Fibroblast of lung (primary cell): ENCODE data around the gene RAP1GAP2. TPM values are rescaled to one million over a fixed set of nuclear protein-coding genes. Genes with fewer than 3 reads are reported as not detected.
A peak's percentile ranks its signal among the peaks of the same experiment; 100 is the strongest.

Experiments used
- DNase-seq, 2 donors: peaks; one replicate each; pipeline versions ENCODE4 v3.0.0 to v3.0.0-alpha.2; 2010; ENCODE audit warnings: low read depth in 2 of 2
- H2AFZ ChIP-seq: 2 replicates; pipeline ENCODE4 v1.5.1; 2012; ENCODE audit warnings: low read length, control low read depth, inconsistent platforms
- H3K27ac ChIP-seq: 2 replicates; pipeline ENCODE4 v1.5.1; 2011; ENCODE audit warnings: low read length, control low read depth; ENCODE audit not compliant: insufficient read depth
- H3K27me3 ChIP-seq: 2 replicates; pipeline ENCODE4 v1.5.1; 2011; ENCODE audit warnings: mild to moderate bottlenecking, low read length; ENCODE audit not compliant: control insufficient read depth, insufficient read depth
- H3K36me3 ChIP-seq: 2 replicates; pipeline ENCODE4 v1.5.1; 2011; ENCODE audit warnings: low read length; ENCODE audit not compliant: control insufficient read depth, insufficient read depth
- H3K4me1 ChIP-seq: 2 replicates; pipeline ENCODE4 v1.5.1; 2011; ENCODE audit warnings: low read length; ENCODE audit not compliant: control insufficient read depth, insufficient read depth; ENCODE audit errors: extremely low read depth
- H3K4me2 ChIP-seq: 2 replicates; pipeline ENCODE4 v1.5.1; 2011; ENCODE audit warnings: low read length, control low read depth; ENCODE audit not compliant: insufficient read depth; ENCODE audit errors: extremely low read depth
- H3K4me3 ChIP-seq, 4 experiments: fragments of 200-600 bp in 1 of 4; sonication (generic) in 1 of 4; replicated peaks in 1 of 4; 2 replicates each; pipeline ENCODE4 v1.5.1; 2011 to 2016; ENCODE audit warnings: low read length in 4 of 4, low read depth in 3 of 4, mild to moderate bottlenecking in 3 of 4, control low read depth in 2 of 4, inconsistent platforms in 1 of 4, mixed read lengths in 1 of 4; ENCODE audit not compliant: insufficient read depth in 1 of 4; ENCODE audit errors: control extremely low read depth in 1 of 4
- H3K79me2 ChIP-seq: 2 replicates; pipeline ENCODE4 v1.5.1; 2012; ENCODE audit warnings: mild to moderate bottlenecking, low read length, inconsistent platforms; ENCODE audit not compliant: control insufficient read depth, insufficient read depth
- H3K9ac ChIP-seq: 2 replicates; pipeline ENCODE4 v1.5.1; 2011; ENCODE audit warnings: mild to moderate bottlenecking, low read length, control low read depth; ENCODE audit not compliant: insufficient read depth
- H3K9me3 ChIP-seq: 2 replicates; pipeline ENCODE4 v1.5.1; 2012; ENCODE audit warnings: low read depth, low read length; ENCODE audit not compliant: control insufficient read depth, insufficient read depth
- H4K20me1 ChIP-seq: 2 replicates; pipeline ENCODE4 v1.5.1; 2011; ENCODE audit warnings: low read length; ENCODE audit not compliant: control insufficient read depth, insufficient read depth; ENCODE audit errors: extremely low read depth
- CTCF ChIP-seq, 2 donors: IDR thresholded peaks in 1 of 2; conservative IDR thresholded peaks in 1 of 2; 1 replicate in 1 of 2; 2 replicates in 1 of 2; pipeline ENCODE4 v1.5.1; 2011 to 2012; ENCODE audit warnings: low read length in 2 of 2, control low read depth in 1 of 2, inconsistent platforms in 1 of 2, low read depth in 1 of 2, mild to moderate bottlenecking in 1 of 2
- EZH2 ChIP-seq: IDR thresholded peaks from 2 replicates; pipeline ENCODE4 v1.5.1; 2012; ENCODE audit warnings: low read length, control low read depth, mild to moderate bottlenecking; ENCODE audit errors: missing control alignments
- polyA plus RNA-seq, 2 donors: library from polyadenylated mRNA; depleted of rRNA in 1 of 2; stranded (reverse) in 1 of 2; unstranded in 1 of 2; fragments of >200 nt; gene quantifications; 2 replicates each; pipeline ENCODE4 v1.2.1, GENCODE V29; 2011 to 2012; ENCODE audit warnings: missing spikeins in 1 of 2
- total RNA-seq: library from RNA; depleted of rRNA; stranded (reverse); fragments of >200 nt; gene quantifications from 2 replicates; pipeline ENCODE4 v1.2.1, GENCODE V29; 2014

The RAP1GAP2 gene
- total and polyA plus RNA-seq, 2 donors (not counting 1 experiment from before 2014, with no cell fraction given), result 0.33 to 0.99 TPM

GRCh38 chr17:2924211-2924610 lies 128.0 kb downstream of the RAP1GAP2 start:
- Histone ChIP-seq H3K36me3 (no peaks in the 10 kb centered on the region), H3K4me3 (no peak overlapping the region), H4K20me1 (no peaks in the 10 kb centered on the region), H3K27me3 (no peaks in the 10 kb centered on the region), H3K79me2 (no peaks in the 10 kb centered on the region), H3K4me1 (no peaks in the 10 kb centered on the region), H3K9me3 (no peaks in the 10 kb centered on the region), H2AFZ (peak overlapping the region; percentile 26), H3K4me2 (no peak overlapping the region), H3K9ac (no peak overlapping the region), H3K27ac (no peak overlapping the region)
- TF ChIP-seq EZH2 (no peak), CTCF (conservative IDR thresholded peaks at IDR 0.05 in 1 of 2, IDR thresholded peaks at IDR 0.05 in 1 of 2; ENCODE audit: low read depth in 1 of 2, low read length in 2 of 2) (no peak)
- peak; percentile 42 to 57 for DNase-seq

- Histone ChIP-seq H3K79me2 (no peaks in the 10 kb centered on the region), H3K36me3 (no peaks in the 10 kb centered on the region), H2AFZ (no peak overlapping the region), H3K4me1 (no peaks in the 10 kb centered on the region), H3K9ac (no peak overlapping the region), H3K27ac (no peak overlapping the region), H3K4me2 (no peak overlapping the region), H3K27me3 (no peaks in the 10 kb centered on the region), H3K4me3 (no peak overlapping the region), H3K9me3 (no peaks in the 10 kb centered on the region), H4K20me1 (no peaks in the 10 kb centered on the region)
- TF ChIP-seq CTCF (conservative IDR thresholded peaks at IDR 0.05 in 1 of 2, IDR thresholded peaks at IDR 0.05 in 1 of 2; ENCODE audit: low read depth in 1 of 2, low read length in 2 of 2) (no peak), EZH2 (no peak)
- peak in 1 of 2 donors; percentile 51 for DNase-seq
Observed at GRCh38 chr17:2925011-2925410, 128.8 kb downstream of the RAP1GAP2 start.

- no peaks in the 10 kb centered on the region for H3K36me3 ChIP-seq
- TF ChIP-seq CTCF (conservative IDR thresholded peaks at IDR 0.05 in 1 of 2, IDR thresholded peaks at IDR 0.05 in 1 of 2; ENCODE audit: low read depth in 1 of 2, low read length in 2 of 2), result no peak
- no peak for TF ChIP-seq EZH2
- H3K79me2 ChIP-seq, result no peaks in the 10 kb centered on the region
- H3K4me1 ChIP-seq, result no peaks in the 10 kb centered on the region
- H3K4me3 ChIP-seq, result no peak overlapping the region
- H3K4me2 ChIP-seq, result no peak overlapping the region
- peak in 1 of 2 donors; percentile 70 for DNase-seq
- H4K20me1 ChIP-seq, result no peaks in the 10 kb centered on the region
- H3K9me3 ChIP-seq, result no peaks in the 10 kb centered on the region
- no peak overlapping the region for H2AFZ ChIP-seq
- no peaks in the 10 kb centered on the region for H3K27me3 ChIP-seq
- no peak overlapping the region for H3K9ac ChIP-seq
- no peak overlapping the region for H3K27ac ChIP-seq
Observed at GRCh38 chr17:2926019-2926650, 129.9 kb downstream of the RAP1GAP2 start.
